22Rv1 (cell line): ENCODE results near the gene SLC15A5.

Experiments used
- H3K27ac ChIP-seq: fragments of 450-650 bp; 2 replicates; pipeline ENCODE4 v1.5.1; 2017
- ZFX ChIP-seq: fragments of 450-650 bp; IDR thresholded peaks from 2 replicates; pipeline ENCODE4 v1.6.1; 2017; ENCODE audit warnings: antibody characterized with exemption, borderline replicate concordance
- TF ChIP-seq, protein P1 (sequence below): fragments of 450-650 bp; IDR thresholded peaks from 2 replicates; pipeline ENCODE4 v1.5.1; 2017; ENCODE audit warnings: mild to moderate bottlenecking

SLC15A5 gene

GRCh38 chr12:16269946-16270345 is 7.5 kb downstream of the SLC15A5 start:
- no peak overlapping the region for H3K27ac ChIP-seq
- TF ChIP-seq ZFX, result no peak
- TF ChIP-seq, protein P1, sequence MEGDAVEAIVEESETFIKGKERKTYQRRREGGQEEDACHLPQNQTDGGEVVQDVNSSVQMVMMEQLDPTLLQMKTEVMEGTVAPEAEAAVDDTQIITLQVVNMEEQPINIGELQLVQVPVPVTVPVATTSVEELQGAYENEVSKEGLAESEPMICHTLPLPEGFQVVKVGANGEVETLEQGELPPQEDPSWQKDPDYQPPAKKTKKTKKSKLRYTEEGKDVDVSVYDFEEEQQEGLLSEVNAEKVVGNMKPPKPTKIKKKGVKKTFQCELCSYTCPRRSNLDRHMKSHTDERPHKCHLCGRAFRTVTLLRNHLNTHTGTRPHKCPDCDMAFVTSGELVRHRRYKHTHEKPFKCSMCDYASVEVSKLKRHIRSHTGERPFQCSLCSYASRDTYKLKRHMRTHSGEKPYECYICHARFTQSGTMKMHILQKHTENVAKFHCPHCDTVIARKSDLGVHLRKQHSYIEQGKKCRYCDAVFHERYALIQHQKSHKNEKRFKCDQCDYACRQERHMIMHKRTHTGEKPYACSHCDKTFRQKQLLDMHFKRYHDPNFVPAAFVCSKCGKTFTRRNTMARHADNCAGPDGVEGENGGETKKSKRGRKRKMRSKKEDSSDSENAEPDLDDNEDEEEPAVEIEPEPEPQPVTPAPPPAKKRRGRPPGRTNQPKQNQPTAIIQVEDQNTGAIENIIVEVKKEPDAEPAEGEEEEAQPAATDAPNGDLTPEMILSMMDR, result no peak

DNA sequence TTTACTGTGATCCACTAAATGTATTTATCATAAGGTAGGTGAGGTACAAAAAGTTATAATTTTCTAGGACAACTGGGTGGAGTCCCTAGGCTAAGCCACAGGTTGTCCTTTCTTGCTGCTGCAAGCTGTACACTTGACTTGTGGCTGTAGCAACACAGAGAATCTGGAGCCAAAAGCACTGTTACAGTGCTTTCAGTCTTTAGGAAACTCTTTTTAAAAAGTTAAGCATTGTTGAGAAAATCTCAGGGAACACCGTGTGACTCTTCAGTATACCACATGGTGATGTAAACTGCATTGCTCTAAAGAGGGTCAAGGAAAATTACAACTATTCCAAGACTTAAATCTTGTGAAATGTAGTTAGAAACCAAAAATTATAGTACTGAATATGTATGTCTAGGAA is 11.4 kb downstream of the SLC15A5 start:
- TF ChIP-seq, protein P1, result no peak
- no peak for TF ChIP-seq ZFX
- no peak overlapping the region for H3K27ac ChIP-seq

DNA sequence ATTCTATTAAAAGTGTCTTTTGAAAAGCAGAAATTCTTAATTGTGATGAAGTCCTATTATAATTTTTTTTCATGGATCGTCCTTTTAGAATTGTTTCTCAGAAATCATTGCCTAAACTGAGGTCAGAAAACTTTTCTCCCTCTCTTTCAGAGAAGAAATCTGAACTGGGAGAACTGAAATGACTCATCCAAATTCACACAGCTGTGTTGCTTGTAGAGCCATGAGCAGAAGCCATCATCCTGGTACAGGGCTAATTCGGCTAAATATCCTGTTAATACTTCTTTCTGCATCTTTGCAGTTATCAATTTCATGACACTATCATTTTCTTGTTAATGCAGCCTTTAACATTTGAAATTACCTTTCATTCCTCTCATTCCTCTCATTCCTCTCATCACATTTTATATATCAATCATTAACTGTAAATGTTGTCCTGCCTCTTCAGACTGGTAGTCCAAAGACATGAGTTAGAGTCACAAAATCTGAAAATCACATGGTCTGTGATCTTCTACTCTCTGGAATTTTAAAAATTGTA is 15.5 kb downstream of the SLC15A5 start:
- H3K27ac ChIP-seq, result no peak overlapping the region
- TF ChIP-seq, protein P1, result no peak
- TF ChIP-seq ZFX, result no peak

GRCh38 chr12:16260206-16260605 is 17.3 kb downstream of the SLC15A5 start:
- no peak overlapping the region for H3K27ac ChIP-seq
- TF ChIP-seq, protein P1, result no peak
- TF ChIP-seq ZFX, result no peak

DNA sequence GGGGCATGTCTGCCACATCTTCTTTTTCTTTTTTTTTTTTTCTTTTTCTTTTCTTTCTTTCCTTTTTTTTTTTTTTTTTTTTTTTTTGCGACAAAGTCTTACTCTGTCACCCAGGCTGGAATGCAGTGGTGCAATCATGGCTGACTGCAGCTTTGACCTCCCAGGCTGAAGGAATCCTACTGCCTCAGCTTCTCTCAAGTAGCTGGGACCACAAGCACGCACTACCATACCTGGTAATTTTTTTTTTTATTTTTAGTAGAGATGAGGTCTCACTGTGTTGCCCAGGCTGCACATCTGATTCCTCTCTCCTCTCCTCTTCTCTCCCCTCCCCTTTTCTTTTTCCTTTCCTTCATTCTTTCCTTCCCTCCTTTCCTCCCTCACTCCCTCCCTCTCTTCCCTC is 18.5 kb downstream of the SLC15A5 start:
- TF ChIP-seq, protein P1, result no peak
- TF ChIP-seq ZFX, result no peak
- no peak overlapping the region for H3K27ac ChIP-seq

DNA sequence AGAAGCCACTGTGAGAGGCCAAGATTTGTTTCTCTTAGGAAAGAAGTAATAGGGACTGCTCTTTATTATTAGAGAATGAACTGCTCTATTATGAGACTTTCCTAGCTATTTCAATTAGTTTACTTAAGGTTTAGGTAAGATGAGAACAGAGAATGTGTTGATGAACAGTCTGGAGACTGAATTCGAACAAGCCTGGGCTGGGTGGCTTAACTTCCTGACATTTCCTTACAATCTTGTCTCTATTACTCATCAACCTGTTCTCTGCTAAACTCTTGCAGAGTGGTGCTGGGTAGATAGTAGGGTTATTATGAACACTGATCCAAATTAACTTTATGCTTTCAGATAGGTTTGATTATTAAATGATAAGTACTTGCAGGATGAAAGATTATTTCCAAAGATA is 31.2 kb downstream of the SLC15A5 start:
- no peak overlapping the region for H3K27ac ChIP-seq

GRCh38 chr12:16245209-16245608 is 32.3 kb downstream of the SLC15A5 start:
- no peak for TF ChIP-seq ZFX
- TF ChIP-seq, protein P1, result no peak
- no peak overlapping the region for H3K27ac ChIP-seq

More for the DNA sequence above, 31.2 kb downstream of the SLC15A5 start:
- TF ChIP-seq ZFX, result no peak
- TF ChIP-seq, protein P1, result no peak
